HepG2 (cell line): Measurements from ENCODE around the gene TBC1D16. TPM values are rescaled to one million over a fixed set of nuclear protein-coding genes. Genes with fewer than 3 reads are reported as not detected.

Source experiments
- ATAC-seq: fragments of 200-7000 bp; cut with Tn5 transposase; 3 replicates; pipeline ENCODE4 v1.9.1; 2020; ENCODE audit warnings: mild to moderate bottlenecking, moderate library complexity
- BruUV-seq: library from RNA; stranded (reverse); fragments of 400-500 nt; replicated peaks from 2 replicates; lab custom pipeline; 2021; lab: Mats Ljungman, UMichigan
- CTCF ChIA-PET: fragments of 300-600 bp; formaldehyde crosslinking; extraction: SDS; loops from one replicate; lab custom pipeline; 2021; ENCODE audit warnings: low total read pairs, inconsistent platforms, low intra/inter-chr PET ratio; lab: Yijun Ruan, JAX
- POLR2A ChIA-PET: fragments of 350-600 bp; sonication (Branson Sonifier 250); formaldehyde crosslinking; loops from one replicate; lab custom pipeline; 2020; ENCODE audit warnings: antibody characterized with exemption, inconsistent platforms; lab: Yijun Ruan, JAX
- DNase-seq: peaks from one replicate; pipeline ENCODE4 v3.0.0-alpha.2; 2015; ENCODE audit warnings: low spot score
- FAIRE-seq: peaks from 3 replicates; lab custom pipeline; 2011; peaks lifted over from hg19 to GRCh38; lab: Jason Lieb, UNC
- H2AFZ ChIP-seq: one replicate; pipeline ENCODE4 v1.6.1; 2011; ENCODE audit warnings: low read length, inconsistent platforms
- H3K27ac ChIP-seq: fragments of 300-600 bp; 3 replicates; pipeline ENCODE4 v1.8.0; 2011; ENCODE audit warnings: mixed run types, mild to moderate bottlenecking, mixed read lengths, low read length, inconsistent platforms; ENCODE audit not compliant: insufficient read depth; ENCODE audit errors: extremely low read length
- H3K27me3 ChIP-seq, 2 experiments: fragments of 200-600 bp in 1 of 2; 2 replicates in 1 of 2; 3 replicates in 1 of 2; pipeline versions ENCODE4 v1.6.0 to v1.8.0; 2011; ENCODE audit warnings: low read length in 2 of 2, mild to moderate bottlenecking in 2 of 2, moderate library complexity in 2 of 2, inconsistent platforms in 1 of 2; ENCODE audit not compliant: insufficient read depth in 2 of 2, control insufficient read depth in 1 of 2
- H3K36me3 ChIP-seq, 2 experiments: fragments of 200-600 bp in 1 of 2; replicated peaks in 1 of 2; 2 replicates in 1 of 2; 3 replicates in 1 of 2; pipeline versions ENCODE4 v1.5.1 to v1.8.0; 2011; ENCODE audit warnings: low read length in 2 of 2, inconsistent platforms in 1 of 2; ENCODE audit not compliant: insufficient read depth in 2 of 2, control insufficient read depth in 1 of 2
- H3K4me1 ChIP-seq: 2 replicates; pipeline ENCODE4 v1.5.1; 2012; ENCODE audit warnings: low read length, inconsistent platforms; ENCODE audit not compliant: insufficient read depth
- H3K4me2 ChIP-seq: 2 replicates; pipeline ENCODE4 v1.6.0; 2011; ENCODE audit warnings: low read depth, low read length, inconsistent platforms
- H3K4me3 ChIP-seq, 3 experiments: fragments of 200-600 bp in 1 of 3; sonication (generic), shearing (Covaris generic) in 1 of 3; replicated peaks in 1 of 3; 2 replicates each; pipeline ENCODE4 v1.5.1; 2011 to 2016; ENCODE audit warnings: low read length in 3 of 3, inconsistent platforms in 2 of 3, low read depth in 2 of 3, mild to moderate bottlenecking in 2 of 3, control low read depth in 1 of 3, mixed read lengths in 1 of 3; ENCODE audit not compliant: insufficient read depth in 1 of 3
- H3K79me2 ChIP-seq: one replicate; pipeline ENCODE4 v1.6.1; 2011; ENCODE audit warnings: low read length, inconsistent platforms; ENCODE audit not compliant: insufficient read depth
- H3K9ac ChIP-seq: 2 replicates; pipeline ENCODE4 v1.6.0; 2011; ENCODE audit warnings: mild to moderate bottlenecking, low read depth, low read length, inconsistent platforms; ENCODE audit not compliant: insufficient read depth
- H3K9me3 ChIP-seq: 2 replicates; pipeline ENCODE4 v1.5.1; 2012; ENCODE audit warnings: mild to moderate bottlenecking, low read length
- H4K20me1 ChIP-seq: 2 replicates; pipeline ENCODE4 v1.6.0; 2011; ENCODE audit warnings: inconsistent platforms, mild to moderate bottlenecking, low read length, moderate library complexity; ENCODE audit not compliant: insufficient read depth
- BCL3 ChIP-seq: sonication (generic); formaldehyde crosslinking; IDR thresholded peaks from 2 replicates; pipeline ENCODE4 v1.5.1; 2020; ENCODE audit warnings: mild to moderate bottlenecking, missing genetic modification reagents, moderate library complexity
- BCL6 ChIP-seq: IDR thresholded peaks from 2 replicates; pipeline ENCODE4 v1.6.1; 2016; ENCODE audit warnings: missing genetic modification reagents, missing compliant biosample characterization
- HDAC1 ChIP-seq: sonication (generic); formaldehyde crosslinking; IDR thresholded peaks from 2 replicates; pipeline ENCODE4 v1.5.1; 2020; ENCODE audit warnings: mild to moderate bottlenecking, missing genetic modification reagents
- HES4 ChIP-seq: sonication (generic); formaldehyde crosslinking; IDR thresholded peaks from 2 replicates; pipeline ENCODE4 v1.9.0; 2021; ENCODE audit warnings: mild to moderate bottlenecking, missing genetic modification reagents, borderline replicate concordance
- HHEX ChIP-seq: IDR thresholded peaks from 2 replicates; pipeline ENCODE4 v1.6.1; 2016; ENCODE audit warnings: control low read depth
- KDM5B ChIP-seq: sonication (generic); formaldehyde crosslinking; IDR thresholded peaks from 2 replicates; pipeline ENCODE4 v1.4.0; 2020; ENCODE audit warnings: missing genetic modification reagents, mild to moderate bottlenecking, borderline replicate concordance
- LCORL ChIP-seq, 2 experiments: fragments of 450-650 bp in 1 of 2; sonication (generic) in 1 of 2; formaldehyde crosslinking in 1 of 2; IDR thresholded peaks; 2 replicates each; pipeline versions ENCODE4 v1.5.0 to v1.6.1; 2017 to 2020; ENCODE audit warnings: antibody characterized with exemption in 1 of 2, missing genetic modification reagents in 1 of 2
- MEIS2 ChIP-seq: sonication (generic); formaldehyde crosslinking; IDR thresholded peaks from 2 replicates; pipeline ENCODE4 v1.9.0; 2021; ENCODE audit warnings: mild to moderate bottlenecking, missing genetic modification reagents
- NR2F6 ChIP-seq, 2 experiments: IDR thresholded peaks; 2 replicates each; pipeline ENCODE4 v1.6.1; 2016; ENCODE audit warnings: antibody characterized with exemption in 1 of 2, mild to moderate bottlenecking in 1 of 2
- POLR2G ChIP-seq: fragments of 200-400 bp; formaldehyde crosslinking; IDR thresholded peaks from 2 replicates; pipeline ENCODE4 v1.6.1; 2018; ENCODE audit warnings: mild to moderate bottlenecking, low read depth, low read length, moderate library complexity
- SAP130 ChIP-seq: IDR thresholded peaks from 2 replicates; pipeline ENCODE4 v1.6.1; 2016; ENCODE audit warnings: low read depth
- SETDB1 ChIP-seq: sonication (generic); formaldehyde crosslinking; IDR thresholded peaks from 2 replicates; pipeline ENCODE4 v1.5.1; 2020; ENCODE audit warnings: missing genetic modification reagents, mild to moderate bottlenecking, borderline replicate concordance
- TEAD3 ChIP-seq: optimal IDR thresholded peaks from 2 replicates; pipeline ENCODE3; 2016; ENCODE audit warnings: borderline replicate concordance
- THRA ChIP-seq: sonication (generic); formaldehyde crosslinking; IDR thresholded peaks from 2 replicates; pipeline ENCODE4 v1.4.0; 2020; ENCODE audit warnings: missing genetic modification reagents, borderline replicate concordance
- ZNF34 ChIP-seq: sonication (generic); formaldehyde crosslinking; IDR thresholded peaks from 2 replicates; pipeline ENCODE4 v1.4.0; 2020; ENCODE audit warnings: mild to moderate bottlenecking, missing genetic modification reagents, borderline replicate concordance
- ZNF430 ChIP-seq: sonication (generic); formaldehyde crosslinking; IDR thresholded peaks from 2 replicates; pipeline ENCODE4 v1.9.0; 2021; ENCODE audit warnings: mild to moderate bottlenecking, missing genetic modification reagents
- ZSCAN9 ChIP-seq: IDR thresholded peaks from 2 replicates; pipeline ENCODE4 v1.6.1; 2016; ENCODE audit warnings: borderline replicate concordance
- WGBS: methylation state at CpG from one replicate; pipeline ENCODE4 v1.1.6; 2017; ENCODE audit warnings: low lambda C conversion rate; 5-methylcytosine and 5-hydroxymethylcytosine counted together
- in situ Hi-C: cut with HindIII; loops from 2 replicates; pipeline ENCODE4 v1.10.0; 2017; ENCODE audit warnings: low pct_unique_long_range_greater_than_20kb; ENCODE audit not compliant: extremely low pct_ligation_motif_present
- intact Hi-C: fragments of 100-400 bp; cut with micrococcal nuclease; formaldehyde crosslinking; loops from one replicate; pipeline ENCODE4 v1.10.0; 2022; ENCODE audit not compliant: unreplicated experiment
- polyA plus RNA-seq, 8 experiments: library from polyadenylated mRNA; depleted of rRNA in 3 of 8; stranded (reverse) in 7 of 8; unstranded in 1 of 8; fragments of >200 nt; fragmentation: Illumina TruSeq in 4 of 8; extraction: Trizol in 4 of 8; gene quantifications; 2 replicates each; pipeline versions ENCODE4 v1.2.1 to v1.2.3, GENCODE V29; 2011 to 2016; ENCODE audit warnings: low read depth in 4 of 8, missing spikeins in 1 of 8, mixed read lengths in 1 of 8; ENCODE audit not compliant: insufficient read depth in 1 of 8
- total RNA-seq, 5 experiments: library from RNA; depleted of rRNA; stranded (reverse); fragments of >200 nt; fragmentation: Illumina TruSeq; extraction: Trizol; gene quantifications; 2 replicates each; pipeline ENCODE4 v1.2.3, GENCODE V29; 2016; ENCODE audit warnings: low read depth in 1 of 5

TBC1D16 gene
- total and polyA plus RNA-seq, 2 of the 13 experiments (the other 11 are each of a cell fraction or from before 2014, with no cell fraction given) = 14.9 to 24.9 TPM

GRCh38 chr17:80083136-80083661, 47.5 kb upstream of the TBC1D16 start (continued):
- TF ChIP-seq KDM5B (CRISPR knock-in tag) (0 out of 2 replicates have a peak, but pooled peaks have one; percentile 41), HDAC1 (CRISPR knock-in tag) (no peak), HES4 (CRISPR knock-in tag) (0 out of 2 replicates have a peak, but pooled peaks have one; percentile 30)

- Histone ChIP-seq H2AFZ (no peak overlapping the region), H3K9ac (no peak overlapping the region), H3K4me3 (peak overlapping the region in 1 of 3 experiments; percentile 32; a peak in 2 of 6 replicates), H3K27me3 (peaks cover 8 to 47% of the 10 kb centered on the region in 2 experiments), H3K4me1 (peaks cover 23% of the 10 kb centered on the region), H4K20me1 (no peaks in the 10 kb centered on the region), H3K36me3 (no peaks in the 10 kb centered on the region), H3K9me3 (no peaks in the 10 kb centered on the region), H3K79me2 (no peaks in the 10 kb centered on the region), H3K27ac (no peak overlapping the region), H3K4me2 (peak overlapping the region; percentile 59)
- 7% methylated on average over 19 of the region's 20 CpGs for WGBS
- intact Hi-C loops (loop anchor here (1.0 to 2.0 kb wide), 2 partner anchors 42 to 76 kb away; no protein-coding TSS in a partner anchor), in situ Hi-C loops (loop anchor here (5.0 kb wide), 1 partner anchor 75 kb away; no protein-coding TSS in a partner anchor)
- FAIRE-seq = peak; percentile 95
- peak; percentile 72 for ATAC-seq
- peak; percentile 78 for DNase-seq
- BruUV-seq = no TSS peak
- ChIA-PET POLR2A (interaction anchor here (0.8 to 1.2 kb wide), 3 partner anchors 19 to 89 kb away, joined by 3 read pairs; partner anchors contain the start of gene GAA), CTCF (interaction anchor here (0.8 to 2.7 kb wide), 6 partner anchors 14 to 170 kb away, joined by 3 to 15 read pairs (median 8); partner anchors contain the start of gene GAA)
- TF ChIP-seq LCORL (IDR thresholded peaks at IDR 0.05) (no peak), LCORL (CRISPR knock-in tag; IDR thresholded peaks at IDR 0.05) (0 out of 2 replicates have a peak, but pooled peaks have one; percentile 12), ZNF34 (CRISPR knock-in tag) (no peak), NR2F6 (IDR thresholded peaks at IDR 0.05) (no peak), NR2F6 (CRISPR knock-in tag; IDR thresholded peaks at IDR 0.05) (peak; percentile 41; the same call in 1 of the 2 replicates), POLR2G (no peak), HHEX (CRISPR knock-in tag) (no peak), TEAD3 (CRISPR knock-in tag) (peak; percentile 29), SETDB1 (CRISPR knock-in tag) (no peak), BCL3 (peak; percentile 54; the same call in 1 of the 2 replicates), SAP130 (peak; percentile 21; the same call in 1 of the 2 replicates), ZNF430 (CRISPR knock-in tag) (0 out of 2 replicates have a peak, but pooled peaks have one; percentile 25), ZSCAN9 (CRISPR knock-in tag) (0 out of 2 replicates have a peak, but pooled peaks have one; percentile 16), BCL6 (CRISPR knock-in tag) (0 out of 2 replicates have a peak, but pooled peaks have one; percentile 15), THRA (CRISPR knock-in tag) (0 out of 2 replicates have a peak, but pooled peaks have one; percentile 30), MEIS2 (CRISPR knock-in tag) (peak; percentile 21; the same call in 1 of the 2 replicates)
These were observed 46.9 kb upstream of the TBC1D16 start for GRCh38 chr17:80082403-80083135.
